Measurements from ENCODE around the gene TEX11.
"Not testable (repeated sequence)": the region's sequence is repeated elsewhere in the genome, so short reads cannot be mapped to it uniquely, and the experiment has no call there.

The TEX11 gene

DNA sequence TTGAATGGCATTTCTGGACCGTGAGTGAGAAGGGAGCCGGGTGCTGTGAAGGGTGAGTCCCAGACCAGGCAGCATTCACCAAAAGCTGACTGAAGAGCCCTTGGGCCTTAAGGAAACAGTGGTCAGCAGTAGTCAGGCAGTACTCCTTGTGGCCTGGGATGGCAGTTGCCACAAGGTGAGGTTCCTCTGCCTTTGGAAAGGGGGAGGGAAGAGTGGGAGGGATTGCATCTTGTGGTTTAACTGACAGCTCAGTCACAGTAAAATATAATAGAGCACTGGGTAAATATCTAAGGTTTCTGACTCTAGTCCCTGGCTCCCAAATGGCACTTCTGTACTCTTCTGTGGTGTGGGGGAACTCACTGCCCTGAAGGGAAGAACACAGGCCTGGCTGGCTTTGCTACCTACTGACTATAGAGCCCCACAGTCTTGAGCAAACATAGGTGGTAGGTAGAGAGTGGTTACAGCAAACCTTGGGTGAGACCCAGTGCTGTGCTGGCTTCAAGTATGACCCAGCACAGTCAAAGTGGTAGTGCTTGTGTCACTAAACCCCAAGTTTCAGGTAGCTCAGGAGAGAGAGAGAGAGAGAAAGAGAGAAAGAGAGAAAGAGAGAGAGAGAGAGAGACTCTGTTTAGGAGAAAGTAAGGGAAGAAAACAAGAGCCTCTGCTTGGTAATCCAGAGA, 154.2 kb downstream of the TEX11 start:
- no peak for DNase-seq

DNA sequence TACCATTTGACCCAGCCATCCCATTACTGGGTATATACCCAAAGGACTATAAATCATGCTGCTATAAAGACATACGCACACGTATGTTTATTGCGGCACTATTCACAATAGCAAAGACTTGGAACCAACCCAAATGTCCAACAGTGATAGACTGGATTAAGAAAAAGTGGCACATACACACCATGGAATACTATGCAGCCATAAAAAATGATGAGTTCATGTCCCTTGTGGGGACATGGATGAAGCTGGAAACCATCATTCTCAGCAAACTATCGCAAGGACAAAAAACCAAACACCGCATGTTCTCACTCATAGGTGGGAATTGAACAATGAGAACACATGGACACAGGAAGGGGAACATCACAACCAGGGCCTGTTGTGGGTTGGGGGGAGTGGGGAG, 174.7 kb downstream of the TEX11 start:
- DNase-seq: not testable (repeated sequence)

DNA sequence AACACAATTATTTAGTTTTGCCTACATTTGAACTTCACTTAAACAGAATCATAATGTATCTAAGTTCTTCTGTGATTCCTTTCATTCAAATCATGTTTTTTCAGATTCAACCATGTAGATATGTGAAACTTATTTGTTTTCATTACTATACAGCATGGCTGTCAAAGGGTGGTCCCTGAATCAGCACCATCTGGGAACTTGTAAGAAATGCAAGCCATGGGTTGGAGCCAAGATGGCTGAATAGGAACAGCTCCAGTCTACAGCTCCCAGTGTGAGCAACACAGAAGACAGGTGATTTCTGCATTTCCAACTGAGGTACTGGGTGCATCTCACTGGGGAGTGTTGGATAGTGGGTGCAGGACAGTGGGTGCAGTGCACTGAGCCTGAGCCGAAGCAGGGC, 180.6 kb downstream of the TEX11 start:
- DNase-seq: not testable (repeated sequence)

DNA sequence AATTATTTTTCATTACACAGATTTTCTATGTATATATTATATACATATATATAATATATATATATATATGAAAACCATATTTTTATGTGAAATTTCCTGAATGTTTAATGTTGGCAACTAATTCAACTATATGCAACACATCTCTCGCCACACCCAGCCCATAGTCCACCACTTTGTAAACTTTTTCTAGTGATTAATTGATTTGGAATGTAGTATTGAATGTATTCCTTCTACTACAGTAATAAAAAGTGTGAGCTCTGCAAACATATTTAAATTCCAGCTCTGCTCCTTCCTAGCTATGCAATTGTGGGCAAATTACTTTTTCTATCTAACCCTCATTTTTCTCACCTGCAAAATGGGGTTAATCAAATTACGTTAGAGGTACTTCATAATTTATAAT, 187.8 kb downstream of the TEX11 start:
- DNase-seq: no peak

DNA sequence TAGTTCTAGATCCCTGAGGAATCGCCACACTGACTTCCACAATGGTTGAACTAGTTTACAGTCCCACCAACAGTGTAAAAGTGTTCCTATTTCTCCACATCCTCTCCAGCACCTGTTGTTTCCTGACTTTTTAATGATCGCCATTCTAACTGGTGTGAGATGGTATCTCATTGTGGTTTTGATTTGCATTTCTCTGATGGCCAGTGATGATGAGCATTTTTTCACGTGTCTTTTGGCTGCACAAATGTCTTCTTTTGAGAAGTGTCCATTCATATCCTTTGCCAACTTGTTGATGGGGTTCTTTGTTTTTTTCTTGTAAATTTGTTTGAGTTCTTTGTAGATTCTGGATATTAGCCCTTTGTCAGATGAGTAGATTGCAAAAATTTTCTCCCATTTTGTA, 197.2 kb downstream of the TEX11 start:
- not testable (repeated sequence) for DNase-seq

DNA sequence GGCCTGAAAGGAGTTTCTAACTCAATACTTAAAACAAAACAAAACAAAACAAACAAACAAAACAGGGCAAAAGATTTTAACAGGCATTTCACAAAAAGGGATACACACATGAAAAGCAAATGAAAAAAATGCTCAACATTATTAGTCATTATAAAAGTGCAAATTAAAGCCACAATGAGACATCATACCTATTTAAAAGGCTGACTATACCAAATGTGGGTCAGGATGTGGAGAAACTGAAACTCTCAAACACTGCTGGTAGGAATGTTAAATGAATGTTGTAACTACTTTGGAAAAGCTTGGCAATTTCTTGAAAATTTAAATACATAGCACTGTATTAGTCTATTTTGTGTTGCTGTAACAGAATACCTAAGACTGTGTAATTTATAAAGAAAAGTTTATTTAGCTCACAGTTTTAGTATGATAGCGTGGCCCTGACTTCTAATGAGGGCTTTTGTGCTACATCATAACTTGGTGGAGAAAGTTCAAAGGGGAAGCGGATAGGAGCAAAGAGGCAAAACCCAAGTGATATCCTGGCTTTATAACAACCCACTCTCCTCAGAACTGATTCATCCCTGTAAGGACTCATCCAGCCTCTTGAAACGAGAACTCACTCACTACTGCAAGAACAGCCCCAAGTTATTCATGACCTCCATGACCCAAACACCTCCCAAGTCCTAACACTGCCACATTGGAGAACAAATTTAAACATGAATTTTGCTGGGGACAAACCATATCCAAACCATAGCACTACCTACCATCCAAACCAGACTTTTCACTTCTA, 214.0 kb downstream of the TEX11 start:
- no peak for DNase-seq

DNA sequence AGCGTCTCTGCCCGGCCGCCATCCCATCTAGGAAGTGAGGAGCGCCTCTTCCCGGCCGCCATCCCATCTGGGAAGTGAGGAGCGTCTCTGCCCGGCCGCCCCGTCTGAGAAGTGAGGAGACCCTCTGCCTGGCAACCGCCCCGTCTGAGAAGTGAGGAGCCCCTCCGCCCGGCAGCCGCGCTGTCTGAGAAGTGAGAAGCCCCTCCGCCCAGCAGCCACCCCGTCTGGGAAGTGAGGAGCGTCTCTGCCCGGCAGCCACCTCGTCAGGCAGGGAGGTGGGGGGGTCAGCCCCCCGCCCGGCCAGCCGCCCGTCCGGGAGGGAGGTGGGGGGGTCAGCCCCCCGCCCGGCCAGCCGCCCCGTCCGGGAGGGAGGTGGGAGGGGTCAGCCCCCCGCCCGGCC, 229.1 kb downstream of the TEX11 start:
- not testable (repeated sequence) for DNase-seq

DNA sequence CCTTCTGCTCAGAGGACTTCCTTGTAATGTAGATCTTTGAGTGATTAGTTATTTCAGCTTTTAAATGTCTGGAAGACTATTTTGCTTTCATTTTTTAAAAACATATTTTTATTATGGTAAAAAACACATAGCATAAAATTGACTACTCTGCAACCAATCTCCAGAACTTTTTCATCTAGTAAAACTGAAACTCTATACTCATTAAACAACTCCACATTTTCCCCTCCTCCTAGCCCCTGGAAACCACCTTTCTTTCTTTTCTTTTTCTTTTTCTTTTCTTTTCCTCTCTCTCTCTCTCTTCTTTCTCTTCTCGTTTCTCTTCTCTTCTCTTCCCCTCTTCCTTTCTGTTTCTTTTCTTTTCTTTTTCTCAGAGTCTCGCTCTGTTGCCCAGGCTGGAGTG, 233.2 kb downstream of the TEX11 start:
- no peak for DNase-seq

DNA sequence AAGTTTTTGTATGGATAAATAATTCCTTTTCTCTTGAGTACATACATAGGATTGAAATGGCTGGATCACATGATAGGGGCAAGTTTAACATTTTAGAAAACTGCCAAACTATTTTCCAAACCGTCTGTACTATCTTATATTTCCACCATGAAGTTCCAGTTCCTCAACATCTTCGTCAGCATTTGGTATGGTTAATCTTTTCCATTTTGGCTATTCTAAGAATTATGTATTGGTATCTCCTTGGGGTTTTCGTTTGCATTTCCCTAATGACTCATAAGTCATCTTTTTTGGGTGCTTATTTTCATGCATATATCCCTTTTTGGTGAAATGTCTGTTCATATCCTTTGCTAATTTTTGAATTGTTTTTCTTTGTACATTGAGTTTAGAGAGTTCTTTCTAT, 236.2 kb downstream of the TEX11 start:
- no peak for DNase-seq

DNA sequence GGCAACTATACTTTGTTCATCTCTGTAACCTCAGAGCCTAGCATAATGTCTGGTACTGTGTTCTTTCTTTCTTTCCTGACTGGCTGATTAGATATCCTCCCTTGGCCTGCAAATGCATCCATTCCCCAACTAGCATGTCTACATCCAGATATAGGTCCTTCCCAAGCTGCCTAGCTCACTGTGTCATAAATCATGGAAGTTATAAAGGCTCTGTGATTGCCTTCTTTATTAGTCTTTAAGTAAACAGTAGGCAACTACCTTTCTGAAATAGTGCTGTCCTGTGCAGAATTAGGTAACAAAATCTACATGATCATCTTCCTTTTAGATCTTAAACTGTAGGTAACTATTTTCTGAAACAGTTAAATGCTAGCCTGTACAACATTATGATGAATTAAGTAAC, 239.4 kb downstream of the TEX11 start:
- DNase-seq: no peak

DNA sequence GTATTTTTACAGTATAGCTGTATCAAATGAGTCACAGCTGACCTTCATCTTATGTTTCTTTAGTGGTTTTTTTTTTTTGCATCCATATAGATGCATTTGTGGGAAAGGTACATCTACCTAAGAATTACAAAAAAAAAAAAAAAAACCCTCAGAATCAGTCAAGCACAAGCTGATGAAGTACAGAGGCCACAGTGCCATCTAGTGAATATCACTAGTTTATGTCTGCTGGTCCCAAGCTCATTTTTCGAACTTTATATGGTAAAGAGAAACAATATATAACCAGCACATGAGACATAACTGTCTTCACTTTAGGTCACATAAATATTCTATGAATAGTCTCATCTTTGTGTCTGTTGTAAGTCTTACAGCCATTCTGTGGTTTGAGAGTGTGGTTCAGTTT, 243.8 kb downstream of the TEX11 start:
- DNase-seq: no peak

DNA sequence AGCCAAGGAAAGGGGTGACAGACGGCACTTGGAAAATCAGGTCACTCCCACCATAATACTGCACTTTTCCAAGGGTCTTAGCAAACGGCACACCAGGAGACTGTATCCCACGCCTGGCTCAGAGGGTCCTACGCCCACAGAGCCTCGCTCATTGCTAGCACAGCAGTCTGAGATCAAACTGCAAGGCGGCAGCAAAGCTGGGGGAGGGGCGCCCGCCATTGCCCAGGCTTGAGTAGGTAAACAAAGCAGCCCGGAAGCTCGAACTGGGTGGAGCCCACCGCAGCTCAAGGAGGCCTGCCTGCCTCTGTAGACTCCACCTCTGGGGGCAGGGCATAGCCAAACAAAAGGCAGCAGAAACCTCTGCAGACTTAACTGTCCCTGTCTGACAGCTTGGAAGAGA, 247.4 kb downstream of the TEX11 start:
- DNase-seq: not testable (repeated sequence)

DNA sequence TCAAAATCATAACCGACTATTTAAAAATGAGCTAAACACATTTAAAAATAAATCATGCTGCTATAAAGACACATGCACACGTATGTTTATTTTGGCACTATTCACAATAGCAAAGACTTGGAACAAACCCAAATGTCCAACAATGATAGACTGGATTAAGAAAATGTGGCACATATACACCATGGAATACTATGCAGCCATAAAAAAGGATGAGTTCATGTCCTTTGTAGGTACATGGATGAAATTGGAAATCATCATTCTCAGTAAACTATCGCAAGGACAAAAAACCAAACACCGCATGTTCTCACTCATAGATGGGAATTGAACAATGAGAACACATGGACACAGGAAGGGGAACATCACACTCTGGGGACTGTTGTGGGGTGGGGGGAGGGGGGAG, 251.0 kb downstream of the TEX11 start:
- DNase-seq: not testable (repeated sequence)

DNA sequence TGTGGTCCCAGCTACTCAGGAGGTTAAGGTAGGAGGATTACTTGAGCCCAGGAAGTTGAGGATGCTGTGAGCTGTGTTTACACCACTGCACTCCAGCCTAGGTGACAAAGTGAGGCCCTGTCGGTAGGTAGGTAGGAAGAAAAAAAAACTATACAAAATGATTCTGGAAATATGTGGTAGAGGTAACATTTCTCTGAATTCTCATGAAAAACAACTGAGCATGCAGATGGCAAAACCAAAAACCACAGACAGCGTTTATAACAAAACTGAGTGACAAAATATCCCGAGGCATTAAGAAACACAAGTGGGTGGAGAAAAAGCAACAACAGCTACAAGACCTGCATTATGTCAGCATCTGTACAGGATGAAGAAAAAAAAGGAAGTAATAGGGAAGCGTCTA, 252.2 kb downstream of the TEX11 start:
- no peak for DNase-seq

DNA sequence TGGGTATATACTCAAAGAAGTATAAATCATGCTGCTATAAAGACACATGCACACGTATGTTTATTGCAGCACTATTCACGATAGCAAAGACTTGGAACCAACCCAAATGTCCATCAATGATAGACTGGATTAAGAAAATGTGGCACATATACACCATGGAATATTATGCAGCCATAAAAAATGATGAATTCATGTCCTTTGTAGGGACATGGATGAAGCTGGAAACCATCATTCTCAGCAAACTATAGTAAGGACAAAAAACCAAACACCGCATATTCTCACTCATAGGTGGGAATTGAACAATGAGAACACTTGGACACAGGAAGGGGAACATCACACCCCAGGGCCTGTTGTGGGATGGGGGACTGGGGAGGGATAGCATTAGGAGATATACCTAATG, 260.6 kb downstream of the TEX11 start:
- not testable (repeated sequence) for DNase-seq

DNA sequence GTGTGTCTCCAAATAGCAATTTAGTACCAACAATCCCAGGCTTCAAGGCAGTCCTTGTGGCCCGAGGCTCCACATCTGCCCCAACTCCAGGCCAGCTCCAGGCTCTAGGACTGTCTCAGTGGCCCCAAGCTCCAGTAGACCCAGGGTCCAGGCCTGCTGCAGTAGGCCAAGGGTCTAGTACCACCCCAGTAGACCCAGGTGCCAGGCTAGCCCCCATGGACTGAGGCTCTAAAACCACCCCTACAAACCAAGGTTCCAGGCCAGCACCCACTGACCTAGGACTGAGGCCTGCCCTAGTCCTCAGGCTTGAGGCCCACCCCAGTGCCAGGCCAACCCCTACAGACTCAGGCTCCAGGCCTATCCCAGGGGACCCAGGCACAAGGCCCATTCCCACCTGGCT, 272.3 kb downstream of the TEX11 start:
- DNase-seq: no peak

DNA sequence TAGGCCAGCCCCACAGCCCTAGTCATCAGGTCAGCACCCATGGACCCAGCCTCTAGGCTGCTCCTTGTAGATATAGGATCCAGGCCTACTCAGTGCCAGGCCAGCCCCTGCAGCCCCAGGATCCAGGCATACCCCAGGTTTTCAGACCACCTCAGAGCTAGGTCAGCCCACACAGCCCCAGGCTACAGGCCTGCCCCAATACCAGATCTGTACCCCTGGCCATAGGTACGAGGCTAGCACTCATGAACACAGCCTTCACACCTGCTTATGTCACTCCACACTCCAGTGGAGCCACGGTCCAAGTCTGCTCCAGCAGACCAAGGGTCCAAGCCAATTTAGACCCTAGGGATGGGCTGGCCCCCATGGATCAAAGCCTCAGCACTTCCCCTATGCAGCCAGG, 272.8 kb downstream of the TEX11 start:
- DNase-seq: no peak

DNA sequence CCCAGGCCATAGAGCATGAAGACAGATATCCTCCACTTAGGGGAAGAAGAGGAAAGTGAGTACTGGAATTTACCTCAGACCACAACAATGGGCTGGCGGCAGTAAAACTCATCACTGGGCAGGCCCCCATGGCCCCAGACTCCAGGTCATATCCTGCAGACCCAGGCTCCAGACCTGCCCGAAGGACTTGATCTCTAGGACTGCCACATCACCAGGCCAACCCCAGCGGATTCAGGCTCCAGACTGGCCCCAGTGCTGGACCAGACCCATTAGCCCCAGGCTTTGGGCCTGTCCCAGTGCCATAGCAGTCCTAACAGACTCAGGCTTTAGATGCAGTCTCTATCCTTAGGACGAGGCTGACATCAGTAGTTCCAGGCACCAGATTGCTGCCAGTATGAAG, 273.3 kb downstream of the TEX11 start:
- no peak for DNase-seq

DNA sequence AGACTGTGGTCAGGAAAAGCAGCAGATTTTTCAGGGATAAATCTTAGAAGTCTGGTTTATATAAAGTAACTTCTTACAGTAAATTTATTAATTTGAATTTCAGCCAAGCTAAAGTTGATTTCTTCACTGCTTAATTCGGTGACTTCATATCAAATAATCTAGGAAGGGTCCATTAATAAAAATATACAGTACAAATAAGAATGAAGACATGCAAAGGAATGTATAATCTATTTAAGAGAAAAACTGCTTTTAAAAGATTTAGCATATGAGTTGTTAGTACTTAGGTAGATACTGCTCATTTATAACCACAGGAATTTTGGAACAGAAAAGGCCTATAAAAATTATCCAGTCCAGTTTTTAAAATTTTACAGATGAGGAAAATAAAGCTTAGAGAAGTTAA, 286.8 kb downstream of the TEX11 start:
- DNase-seq: no peak

DNA sequence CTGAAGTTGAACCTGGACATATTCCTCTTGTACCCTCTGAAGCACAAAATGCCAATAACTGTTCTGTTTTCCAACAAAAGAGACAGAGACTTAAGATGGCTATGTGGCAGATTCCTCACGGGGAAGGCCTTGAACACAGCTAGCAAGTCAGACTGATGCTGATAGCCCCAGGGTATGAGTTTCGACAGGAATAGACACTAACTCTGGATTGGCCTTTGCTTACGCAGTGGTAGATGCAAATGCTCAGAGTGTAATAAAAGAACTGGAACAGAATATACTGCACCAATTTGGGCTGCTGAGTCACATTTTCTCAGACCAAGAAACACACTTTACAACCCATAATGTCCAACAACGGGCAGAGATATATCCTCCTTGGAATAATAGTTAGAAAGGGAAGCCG, 290.0 kb downstream of the TEX11 start:
- no peak for DNase-seq

DNA sequence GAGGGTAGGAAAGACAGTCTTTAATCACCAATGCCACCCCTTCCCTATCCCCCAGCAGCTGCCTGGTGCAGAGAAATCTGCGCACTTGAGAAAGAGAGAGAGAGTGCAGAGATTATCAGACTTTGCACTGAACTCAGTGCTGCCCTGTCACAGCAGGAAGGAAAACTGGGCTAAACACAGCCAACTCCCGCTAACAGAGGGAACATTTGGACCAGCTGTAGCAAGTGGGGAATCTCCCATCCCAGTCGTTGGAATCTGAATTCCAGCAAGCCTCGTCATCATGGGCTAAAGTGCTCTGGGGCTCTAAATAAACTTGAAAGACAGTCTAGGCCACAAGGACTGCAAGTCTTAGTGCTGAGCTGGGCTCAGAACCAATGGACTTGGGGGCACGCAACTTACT, 295.2 kb downstream of the TEX11 start:
- DNase-seq: no peak

DNA sequence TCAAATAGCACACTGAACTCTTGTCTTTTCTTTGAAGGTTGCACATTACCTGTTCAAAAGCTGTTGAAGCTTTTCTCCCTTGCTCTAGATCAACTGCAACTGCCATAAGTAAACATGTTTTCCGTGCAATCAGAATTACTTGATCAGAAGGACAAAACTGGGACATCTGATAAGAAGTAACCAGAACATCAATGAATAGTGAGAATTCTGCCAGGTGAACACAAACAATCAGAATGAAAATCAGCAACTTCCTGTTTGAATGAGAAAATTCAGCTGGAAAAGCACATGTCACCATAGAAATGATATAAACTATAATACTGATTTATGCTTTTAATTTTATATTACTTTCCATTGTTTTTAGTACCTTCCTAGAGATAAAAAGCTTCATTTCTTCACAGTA, 303.2 kb downstream of the TEX11 start:
- no peak for DNase-seq

DNA sequence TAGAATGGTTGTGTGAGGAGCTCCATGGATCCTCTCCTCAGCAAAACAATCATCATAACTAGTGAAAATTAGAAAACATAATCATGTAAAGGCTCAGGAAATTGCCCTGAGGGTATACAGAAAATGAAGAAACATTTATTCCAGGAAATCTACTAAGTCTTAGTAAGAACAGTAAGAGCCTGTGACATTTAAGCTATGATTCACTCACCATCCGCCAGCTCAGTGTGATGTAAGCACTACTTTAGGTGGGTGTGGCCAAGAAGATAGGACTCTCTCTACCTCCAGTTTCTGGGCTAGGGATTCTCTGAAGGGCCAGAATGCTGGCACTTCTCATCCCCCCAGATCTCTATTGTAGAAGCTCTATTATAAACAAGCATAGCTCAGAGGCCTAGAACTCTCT, 316.4 kb downstream of the TEX11 start:
- DNase-seq: no peak

DNA sequence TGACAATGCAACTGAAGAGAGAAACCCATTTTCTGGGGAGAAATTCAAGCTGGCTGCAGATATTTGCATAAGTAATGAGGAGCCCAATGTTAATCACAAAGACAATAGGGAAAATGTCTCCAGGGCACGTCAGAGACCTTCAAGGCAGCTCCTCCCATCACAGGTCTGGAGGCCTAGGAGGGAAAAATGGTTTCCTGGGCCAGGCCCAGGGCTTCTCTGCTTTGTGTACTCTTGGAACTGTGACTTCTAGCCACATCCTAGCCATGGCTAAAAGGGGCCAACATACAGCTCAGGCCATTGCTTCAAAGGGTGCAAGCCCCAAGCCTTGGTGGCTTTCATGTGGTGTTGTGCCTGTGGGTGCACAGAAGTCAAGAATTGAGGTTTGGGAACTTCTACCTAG, 321.4 kb downstream of the TEX11 start:
- DNase-seq: not testable (repeated sequence)

DNA sequence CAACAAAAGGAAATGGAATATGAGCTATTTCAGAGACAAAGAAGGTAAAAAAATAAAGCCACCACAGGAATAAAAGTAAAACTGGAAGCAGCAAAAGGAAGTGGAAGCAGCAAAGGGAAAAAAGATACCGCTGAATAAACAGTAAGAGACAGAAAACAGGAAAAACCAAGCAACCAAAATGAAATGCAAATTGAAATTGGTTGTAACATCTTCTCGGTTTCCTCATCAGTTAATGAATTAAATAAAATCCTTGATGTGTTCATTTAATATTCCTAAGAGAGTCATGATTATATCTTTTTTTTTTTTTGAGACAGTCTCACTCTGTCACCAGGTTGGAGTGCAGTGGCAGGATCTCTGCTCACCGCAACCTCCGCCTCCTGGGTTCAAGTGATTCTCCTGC, 331.1 kb downstream of the TEX11 start:
- no peak for DNase-seq

All from NCI-H1048 (cell line).